H1 (cell line): Measurements from ENCODE around the gene SDR39U1. TPM values are rescaled to one million over a fixed set of nuclear protein-coding genes. Genes with fewer than 3 reads are reported as not detected.
A peak's percentile ranks its signal among the peaks of the same experiment; 100 is the strongest.

Experiments used
- CTCF ChIA-PET: fragments of 300-600 bp; sonication (Branson Sonifier 250); formaldehyde crosslinking; loops from one replicate; lab custom pipeline; 2021; ENCODE audit not compliant: partially characterized antibody; lab: Charles Lee
- POLR2A ChIA-PET: fragments of 300-600 bp; sonication (Branson Sonifier 250); formaldehyde crosslinking; loops from one replicate; lab custom pipeline; 2021; ENCODE audit warnings: inconsistent platforms; ENCODE audit not compliant: partially characterized antibody; lab: Charles Lee
- DNase-seq, 2 experiments: peaks; one replicate each; pipeline versions ENCODE4 v3.0.0 to v3.0.0-alpha.2; 2010 to 2022; ENCODE audit warnings: low spot score in 2 of 2, low read depth in 1 of 2, mixed read lengths in 1 of 2
- FAIRE-seq: peaks from 2 replicates; lab custom pipeline; 2011; peaks lifted over from hg19 to GRCh38; lab: Jason Lieb, UNC
- H2AFZ ChIP-seq: 2 replicates; pipeline ENCODE4 v1.8.1; 2012; ENCODE audit warnings: low read length, inconsistent platforms
- H2AK5ac ChIP-seq: 2 replicates; pipeline ENCODE4 v1.6.1; 2013; ENCODE audit warnings: low read depth, low read length
- H2BK120ac ChIP-seq: replicated peaks from 2 replicates; pipeline ENCODE3; 2013; ENCODE audit warnings: low read depth, low read length, inconsistent platforms
- H2BK12ac ChIP-seq: 2 replicates; pipeline ENCODE4 v1.6.1; 2013; ENCODE audit warnings: low read depth, low read length
- H2BK15ac ChIP-seq: 2 replicates; pipeline ENCODE4 v1.6.1; 2013; ENCODE audit warnings: low read length
- H2BK20ac ChIP-seq: 2 replicates; pipeline ENCODE4 v1.6.1; 2013; ENCODE audit warnings: low read length
- H2BK5ac ChIP-seq: 2 replicates; pipeline ENCODE4 v1.6.1; 2013; ENCODE audit warnings: low read depth, low read length
- H3K14ac ChIP-seq: 2 replicates; pipeline ENCODE4 v1.6.1; 2013; ENCODE audit warnings: inconsistent platforms; ENCODE audit not compliant: insufficient read length
- H3K18ac ChIP-seq: 2 replicates; pipeline ENCODE4 v1.6.1; 2013; ENCODE audit warnings: low read length; ENCODE audit errors: extremely low read depth
- H3K23ac ChIP-seq: 2 replicates; pipeline ENCODE4 v1.6.1; 2013; ENCODE audit warnings: inconsistent platforms; ENCODE audit not compliant: insufficient read length
- H3K23me2 ChIP-seq: 2 replicates; pipeline ENCODE4 v1.6.1; 2013; ENCODE audit warnings: low read depth, low read length
- H3K27ac ChIP-seq: 2 replicates; pipeline ENCODE4 v1.6.1; 2011; ENCODE audit warnings: low read depth, low read length, inconsistent platforms
- H3K27me3 ChIP-seq, 4 experiments: replicated peaks in 1 of 4; 1 replicate in 1 of 4; 2 replicates in 3 of 4; pipeline versions ENCODE4 v1.6.1 to v1.8.1; 2011 to 2013; ENCODE audit warnings: low read length in 3 of 4, mild to moderate bottlenecking in 3 of 4, inconsistent platforms in 2 of 4, mixed read lengths in 2 of 4, moderate library complexity in 1 of 4; ENCODE audit not compliant: control insufficient read depth in 3 of 4, insufficient read depth in 3 of 4; ENCODE audit errors: extremely low read depth in 1 of 4
- H3K36me3 ChIP-seq, 4 experiments: 2 replicates each; pipeline versions ENCODE4 v1.6.1 to v1.8.1; 2011 to 2013; ENCODE audit warnings: mild to moderate bottlenecking in 4 of 4, low read length in 3 of 4, moderate library complexity in 2 of 4, control low read depth in 1 of 4, inconsistent platforms in 1 of 4; ENCODE audit not compliant: insufficient read depth in 4 of 4, control insufficient read depth in 2 of 4
- H3K4ac ChIP-seq: replicated peaks from 2 replicates; pipeline ENCODE3; 2013; ENCODE audit warnings: low read length, low read depth, mixed read lengths, inconsistent platforms; ENCODE audit not compliant: insufficient read length
- H3K4me1 ChIP-seq, 4 experiments: replicated peaks in 1 of 4; 1 replicate in 1 of 4; 2 replicates in 3 of 4; pipeline versions ENCODE4 v1.6.1 to v1.8.1; 2011 to 2013; ENCODE audit warnings: low read length in 3 of 4, inconsistent platforms in 2 of 4, mixed read lengths in 1 of 4; ENCODE audit not compliant: insufficient read depth in 4 of 4, control insufficient read depth in 3 of 4
- H3K4me2 ChIP-seq, 2 experiments: 2 replicates each; pipeline versions ENCODE4 v1.6.1 to v1.8.1; 2011 to 2013; ENCODE audit warnings: low read depth in 2 of 2, low read length in 2 of 2, control low read depth in 1 of 2, inconsistent platforms in 1 of 2, mild to moderate bottlenecking in 1 of 2; ENCODE audit not compliant: insufficient read depth in 1 of 2
- H3K4me3 ChIP-seq, 4 experiments: fragments of 200-600, 300-600 bp in 1 of 4; sonication (generic), shearing (Covaris generic), sonication (Bioruptor Twin) in 1 of 4; 2 replicates each; pipeline versions ENCODE4 v1.5.1 to v1.8.1; 2011 to 2016; ENCODE audit warnings: low read length in 4 of 4, low read depth in 3 of 4, control low read depth in 2 of 4, inconsistent platforms in 2 of 4, mild to moderate bottlenecking in 2 of 4, mixed read lengths in 1 of 4, moderate library complexity in 1 of 4; ENCODE audit not compliant: insufficient read depth in 2 of 4; ENCODE audit errors: extremely low read depth in 1 of 4
- H3K56ac ChIP-seq: replicated peaks from 2 replicates; pipeline ENCODE3; 2013; ENCODE audit warnings: low read depth, mild to moderate bottlenecking, mixed read lengths, low read length, inconsistent platforms; ENCODE audit not compliant: insufficient read length
- H3K79me1 ChIP-seq: 2 replicates; pipeline ENCODE4 v1.6.1; 2013; ENCODE audit warnings: low read depth, low read length, control low read depth
- H3K79me2 ChIP-seq, 2 experiments: 2 replicates each; pipeline versions ENCODE4 v1.6.1 to v1.8.1; 2012 to 2013; ENCODE audit warnings: low read length in 2 of 2, mild to moderate bottlenecking in 2 of 2, inconsistent platforms in 1 of 2; ENCODE audit not compliant: insufficient read depth in 2 of 2, control insufficient read depth in 1 of 2
- H3K9ac ChIP-seq, 4 experiments: replicated peaks in 1 of 4; 1 replicate in 1 of 4; 2 replicates in 3 of 4; pipeline versions ENCODE4 v1.6.1 to v1.8.1; 2011 to 2013; ENCODE audit warnings: low read depth in 3 of 4, low read length in 3 of 4, control low read depth in 2 of 4, mild to moderate bottlenecking in 2 of 4, moderate library complexity in 2 of 4, inconsistent platforms in 1 of 4; ENCODE audit errors: extremely low read depth in 1 of 4
- H3K9me3 ChIP-seq, 2 experiments: 2 replicates each; pipeline versions ENCODE4 v1.6.1 to v1.8.1; 2012 to 2013; ENCODE audit warnings: mild to moderate bottlenecking in 2 of 2, moderate library complexity in 2 of 2, control low read depth in 1 of 2, inconsistent platforms in 1 of 2, low read depth in 1 of 2, low read length in 1 of 2, mixed read lengths in 1 of 2; ENCODE audit not compliant: insufficient read depth in 2 of 2
- H4K20me1 ChIP-seq, 2 experiments: replicated peaks in 1 of 2; 2 replicates each; pipeline versions ENCODE3 to v1.8.1; 2011 to 2013; ENCODE audit warnings: inconsistent platforms in 2 of 2, low read length in 2 of 2, mild to moderate bottlenecking in 1 of 2; ENCODE audit not compliant: insufficient read depth in 2 of 2, control insufficient read depth in 1 of 2
- H4K5ac ChIP-seq: 2 replicates; pipeline ENCODE4 v1.6.1; 2013; ENCODE audit warnings: low read length, low read depth, mixed read lengths, inconsistent platforms; ENCODE audit not compliant: insufficient read length
- H4K8ac ChIP-seq: 2 replicates; pipeline ENCODE4 v1.8.0; 2013; ENCODE audit warnings: mild to moderate bottlenecking, moderate library complexity, low read length, inconsistent platforms; ENCODE audit not compliant: insufficient read depth; ENCODE audit errors: extremely low read depth
- H4K91ac ChIP-seq: replicated peaks from 2 replicates; pipeline ENCODE3; 2013; ENCODE audit warnings: low read length, mixed read lengths, inconsistent platforms; ENCODE audit not compliant: insufficient read length
- RAD21 ChIP-seq, 2 experiments: IDR thresholded peaks in 1 of 2; conservative IDR thresholded peaks in 1 of 2; 2 replicates each; pipeline ENCODE4 v1.6.1; 2011; ENCODE audit warnings: low read depth in 2 of 2, low read length in 2 of 2, improper control_type of control experiment in 1 of 2, inconsistent platforms in 1 of 2, mild to moderate bottlenecking in 1 of 2, moderate library complexity in 1 of 2
- SIN3A ChIP-seq, 2 experiments: IDR thresholded peaks in 1 of 2; conservative IDR thresholded peaks in 1 of 2; 2 replicates each; pipeline ENCODE4 v1.6.1; 2011 to 2012; ENCODE audit warnings: low read length in 2 of 2, improper control_type of control experiment in 1 of 2, low read depth in 1 of 2, mild to moderate bottlenecking in 1 of 2
- WGBS, 2 experiments: shearing (Covaris generic) in 1 of 2; methylation state at CpG; one replicate each; pipeline versions ENCODE4 v1.1.6 to v1.1.7; 2013 to 2015; ENCODE audit warnings: low lambda C conversion rate in 2 of 2, mixed read lengths in 2 of 2, inconsistent platforms in 1 of 2, low coverage in 1 of 2, missing lambda C conversion rate in 1 of 2; ENCODE audit not compliant: insufficient replicate concordance in 2 of 2, insufficient coverage in 1 of 2, insufficient read length in 1 of 2; ENCODE audit errors: extremely low coverage in 1 of 2, missing lambda C conversion rate in 1 of 2; 5-methylcytosine and 5-hydroxymethylcytosine counted together
- polyA plus RNA-seq, 7 experiments: library from polyadenylated mRNA; depleted of rRNA in 3 of 7; stranded (reverse) in 5 of 7; unstranded in 2 of 7; fragments of >200 nt in 5 of 7; fragments of 200-250 nt in 2 of 7; gene quantifications; 1 replicate in 5 of 7; 2 replicates in 1 of 7; 4 replicates in 1 of 7; pipeline versions ENCODE4 v1.2.1 to v1.2.3, GENCODE V29; 2011 to 2013; ENCODE audit warnings: missing spikeins in 2 of 7, mixed read lengths in 2 of 7
- total RNA-seq: library from RNA; stranded (reverse); fragmentation: NEBNext Ultra II Directional; extraction: Animal tissue kit (Norgen Biotek cat#: 25700); gene quantifications from 2 replicates; pipeline ENCODE4 v1.2.1, GENCODE V29; 2021
- TF ChIP-seq, protein P1 (sequence below), 3 experiments: IDR thresholded peaks; 1 replicate in 2 of 3; 2 replicates in 1 of 3; pipeline versions ENCODE4 v1.5.1 to v1.6.1; 2011; ENCODE audit warnings: low read length in 3 of 3, mild to moderate bottlenecking in 3 of 3, inconsistent platforms in 2 of 3, low read depth in 1 of 3, moderate library complexity in 1 of 3; ENCODE audit not compliant: insufficient read depth in 1 of 3; ENCODE audit errors: control extremely low read depth in 1 of 3

The SDR39U1 gene
- total and polyA plus RNA-seq, 2 of the 8 experiments (the other 6 are each of a cell fraction or from before 2014, with no cell fraction given): 46.7 to 98.8 TPM

DNA sequence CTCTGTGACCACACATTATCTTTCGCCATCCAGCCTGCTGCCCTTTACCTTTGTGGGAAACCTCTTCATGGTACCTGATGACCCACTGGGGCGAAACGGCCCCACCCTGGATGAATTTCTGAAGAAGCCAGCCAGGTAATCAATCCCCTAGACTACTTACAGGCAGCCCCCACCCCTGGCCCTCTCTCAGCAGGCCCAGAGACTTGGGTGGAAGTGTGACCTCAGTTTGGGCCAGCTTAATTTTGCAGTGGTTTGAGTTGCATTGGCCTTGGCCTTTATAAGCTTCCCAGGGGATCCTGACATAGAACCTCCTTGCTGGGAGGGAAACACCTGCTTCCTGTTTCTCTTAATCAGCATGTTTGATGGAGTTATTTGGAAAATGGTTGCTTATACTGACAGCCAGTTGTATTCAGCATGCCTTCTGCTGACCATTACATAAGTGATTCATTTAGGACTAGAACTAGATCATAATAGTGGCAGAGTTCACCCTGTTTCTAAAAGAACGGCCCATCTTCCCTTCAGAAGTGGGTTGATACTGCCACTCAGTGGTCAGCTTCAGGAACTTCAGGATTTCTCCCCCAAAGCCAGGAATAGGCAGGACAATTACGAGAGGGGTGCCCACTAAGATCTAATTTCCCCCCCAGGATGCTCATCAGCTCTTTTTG, 6.1 kb downstream of the SDR39U1 start:
- Histone ChIP-seq H3K23me2 (no peaks in the 10 kb centered on the region), H3K79me2 (no peaks in the 10 kb centered on the region), H3K27ac (no peak overlapping the region), H4K8ac (no peak overlapping the region), H3K36me3 (peaks cover 10 to 26% (median 14%) of the 10 kb centered on the region in 4 experiments; a peak in 7 of 8 replicates), H2BK15ac (no peak overlapping the region), H2BK5ac (no peak overlapping the region), H3K4me1 (peaks cover 0 to 1% (median under 1%) of the 10 kb centered on the region in 4 experiments; a peak in 3 of 7 replicates), H3K9me3 (no peaks in the 10 kb centered on the region), H3K4me2 (no peak overlapping the region), H4K20me1 (peaks cover 1 to 6% of the 10 kb centered on the region in 2 experiments), H3K9ac (no peak overlapping the region), H3K23ac (no peak overlapping the region), H3K14ac (no peak overlapping the region), H3K79me1 (no peaks in the 10 kb centered on the region; the same call in 1 of the 2 replicates), H4K91ac (no peak overlapping the region), H2BK120ac (no peak overlapping the region), H3K56ac (no peak overlapping the region), H3K4ac (no peak overlapping the region), H2AFZ (no peak overlapping the region), H2BK12ac (no peak overlapping the region), H3K18ac (no peak overlapping the region), H2BK20ac (no peak overlapping the region), H3K27me3 (no peaks in the 10 kb centered on the region), H4K5ac (no peak overlapping the region), H2AK5ac (no peak overlapping the region), H3K4me3 (no peak overlapping the region)
- FAIRE-seq: no peak
- TF ChIP-seq, protein P1, sequence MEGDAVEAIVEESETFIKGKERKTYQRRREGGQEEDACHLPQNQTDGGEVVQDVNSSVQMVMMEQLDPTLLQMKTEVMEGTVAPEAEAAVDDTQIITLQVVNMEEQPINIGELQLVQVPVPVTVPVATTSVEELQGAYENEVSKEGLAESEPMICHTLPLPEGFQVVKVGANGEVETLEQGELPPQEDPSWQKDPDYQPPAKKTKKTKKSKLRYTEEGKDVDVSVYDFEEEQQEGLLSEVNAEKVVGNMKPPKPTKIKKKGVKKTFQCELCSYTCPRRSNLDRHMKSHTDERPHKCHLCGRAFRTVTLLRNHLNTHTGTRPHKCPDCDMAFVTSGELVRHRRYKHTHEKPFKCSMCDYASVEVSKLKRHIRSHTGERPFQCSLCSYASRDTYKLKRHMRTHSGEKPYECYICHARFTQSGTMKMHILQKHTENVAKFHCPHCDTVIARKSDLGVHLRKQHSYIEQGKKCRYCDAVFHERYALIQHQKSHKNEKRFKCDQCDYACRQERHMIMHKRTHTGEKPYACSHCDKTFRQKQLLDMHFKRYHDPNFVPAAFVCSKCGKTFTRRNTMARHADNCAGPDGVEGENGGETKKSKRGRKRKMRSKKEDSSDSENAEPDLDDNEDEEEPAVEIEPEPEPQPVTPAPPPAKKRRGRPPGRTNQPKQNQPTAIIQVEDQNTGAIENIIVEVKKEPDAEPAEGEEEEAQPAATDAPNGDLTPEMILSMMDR (IDR thresholded peaks at IDR 0.05; ENCODE audit: control extremely low read depth in 1 of 3, insufficient read depth in 1 of 3, low read depth in 1 of 3, low read length in 3 of 3): peak; percentile 37 to 83 (median 69)
- TF ChIP-seq SIN3A (conservative IDR thresholded peaks at IDR 0.05 in 1 of 2, IDR thresholded peaks at IDR 0.05 in 1 of 2; ENCODE audit: low read depth in 1 of 2, low read length in 2 of 2) (no peak), RAD21 (IDR thresholded peaks at IDR 0.05 in 1 of 2, conservative IDR thresholded peaks at IDR 0.05 in 1 of 2; ENCODE audit: low read depth in 2 of 2, low read length in 2 of 2) (peak; percentile 85 to 86)
- 74% methylated on average over 5 of the region's 5 CpGs; no CpG with 5 or more reads in 1 of the 2 experiments for WGBS, 2 experiments
- no peak for DNase-seq
- ChIA-PET POLR2A (interaction anchor here (0.6 to 3.2 kb wide), 24 partner anchors 8 to 429 kb away, joined by 3 to 25 read pairs (median 4); partner anchors contain the start of genes ADCY4, CBLN3, CIDEB and DHRS1), CTCF (interaction anchor here (0.7 to 21.3 kb wide), 35 partner anchors 10 to 323 kb away, joined by 3 to 664 read pairs (median 5); partner anchors contain the start of genes ADCY4, CIDEB, DCAF11 and RIPK3)
